KMS-11 (cell line): ENCODE results near the gene TRIM52.

ENCODE experiments used
- H2AFZ ChIP-seq: fragments of 200-600 bp; sonication (generic); 2 replicates; pipeline ENCODE4 v1.6.1; 2016; ENCODE audit warnings: antibody characterized with exemption, mixed run types, low read depth
- H3K27ac ChIP-seq: fragments of 200-600 bp; sonication (generic); 2 replicates; pipeline ENCODE4 v1.6.1; 2016; ENCODE audit warnings: mild to moderate bottlenecking, mixed run types
- H3K27me3 ChIP-seq: fragments of 200-600 bp; sonication (generic); 2 replicates; pipeline ENCODE4 v1.6.1; 2017; ENCODE audit warnings: mild to moderate bottlenecking, low read depth, mixed run types, moderate library complexity; ENCODE audit not compliant: insufficient read depth
- H3K36me3 ChIP-seq: fragments of 200-600 bp; sonication (generic); 2 replicates; pipeline ENCODE4 v1.6.1; 2017; ENCODE audit warnings: mild to moderate bottlenecking, mixed run types; ENCODE audit not compliant: insufficient read depth
- H3K4me1 ChIP-seq: fragments of 200-600 bp; sonication (generic); 2 replicates; pipeline ENCODE4 v1.6.1; 2016; ENCODE audit warnings: mild to moderate bottlenecking, low read depth, mixed run types; ENCODE audit not compliant: poor library complexity, severe bottlenecking
- H3K4me2 ChIP-seq: fragments of 200-600 bp; sonication (generic); 2 replicates; pipeline ENCODE4 v1.7.0; 2016; ENCODE audit warnings: mild to moderate bottlenecking, mixed run types
- H3K4me3 ChIP-seq: fragments of 200-600 bp; sonication (generic); IDR thresholded peaks from 2 replicates; pipeline ENCODE4 v1.6.1; 2017; ENCODE audit warnings: low read depth, low read length, mixed read lengths; ENCODE audit not compliant: insufficient read depth
- H3K79me2 ChIP-seq: fragments of 200-600 bp; sonication (generic); 2 replicates; pipeline ENCODE4 v1.6.1; 2016; ENCODE audit warnings: low read depth, mixed run types; ENCODE audit not compliant: insufficient read depth
- H3K9ac ChIP-seq: fragments of 200-600 bp; sonication (generic); 2 replicates; pipeline ENCODE4 v1.6.1; 2016; ENCODE audit warnings: mild to moderate bottlenecking, mixed run types
- H4K20me1 ChIP-seq: fragments of 200-600 bp; sonication (generic); 2 replicates; pipeline ENCODE4 v1.6.1; 2016; ENCODE audit warnings: mild to moderate bottlenecking, mixed run types; ENCODE audit not compliant: insufficient read depth
- TF ChIP-seq, protein P1 (sequence below): fragments of 200-600 bp; sonication (generic); conservative IDR thresholded peaks from 2 replicates; pipeline ENCODE4 v1.6.1; 2017; ENCODE audit warnings: low read depth, mild to moderate bottlenecking, antibody characterized with exemption, low read length, moderate library complexity, mixed read lengths

TRIM52 gene

DNA sequence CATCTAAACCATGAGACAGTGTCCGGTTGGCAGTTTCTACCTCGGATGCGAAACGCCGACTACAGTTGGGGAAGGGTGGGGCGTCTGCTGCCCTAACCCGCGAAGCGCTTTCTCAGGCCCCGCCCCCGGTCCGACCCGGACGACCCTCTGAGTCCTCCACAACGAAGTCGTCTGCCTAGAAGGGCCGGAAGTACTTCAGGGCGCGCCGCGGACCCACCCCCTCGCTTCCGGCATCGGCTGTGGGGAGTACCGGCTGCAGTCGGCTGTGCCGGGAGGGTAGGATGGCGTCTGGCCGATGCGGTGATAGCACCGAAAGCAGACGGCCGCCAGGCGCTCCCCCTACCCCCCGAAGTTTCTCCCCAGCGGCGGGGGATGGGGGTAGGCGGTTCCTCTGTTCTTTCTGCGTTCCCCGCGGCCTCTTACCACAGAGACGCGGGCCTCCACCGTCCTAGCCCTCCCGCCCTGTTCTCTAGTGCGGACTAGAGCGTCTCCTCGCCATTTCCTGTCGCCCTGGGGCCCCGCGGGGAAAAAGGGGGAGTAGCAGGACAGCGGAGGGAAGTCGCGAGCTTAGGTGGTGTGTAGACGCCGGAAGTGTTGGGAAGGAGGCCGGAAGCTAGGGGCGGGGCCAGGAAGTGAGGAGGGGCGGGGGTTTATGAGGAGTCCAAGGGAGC lies 37.8 kb downstream of the TRIM52 start, which contains the start of gene TRIM41:
Gene TRIM41 (plus strand): TSS at position 224 of the 671 bp plus-strand sequence. CDS start 719 bp downstream, outside the sequence.
- Histone ChIP-seq H3K79me2 (no peaks in the 10 kb centered on the region), H2AFZ (peak within 1 kb of the TSS; percentile 67), H3K27ac (peak within 1 kb of the TSS; percentile 92), H3K4me1 (peaks cover 8% of the 10 kb centered on the region), H3K4me3 (no peak within 1 kb of the TSS), H4K20me1 (no peaks in the 10 kb centered on the region), H3K27me3 (no peaks in the 10 kb centered on the region), H3K4me2 (peak within 1 kb of the TSS; percentile 82), H3K9ac (peak within 1 kb of the TSS; percentile 67; the same call in 1 of the 2 replicates), H3K36me3 (no peaks in the 10 kb centered on the region)
- TF ChIP-seq, protein P1, sequence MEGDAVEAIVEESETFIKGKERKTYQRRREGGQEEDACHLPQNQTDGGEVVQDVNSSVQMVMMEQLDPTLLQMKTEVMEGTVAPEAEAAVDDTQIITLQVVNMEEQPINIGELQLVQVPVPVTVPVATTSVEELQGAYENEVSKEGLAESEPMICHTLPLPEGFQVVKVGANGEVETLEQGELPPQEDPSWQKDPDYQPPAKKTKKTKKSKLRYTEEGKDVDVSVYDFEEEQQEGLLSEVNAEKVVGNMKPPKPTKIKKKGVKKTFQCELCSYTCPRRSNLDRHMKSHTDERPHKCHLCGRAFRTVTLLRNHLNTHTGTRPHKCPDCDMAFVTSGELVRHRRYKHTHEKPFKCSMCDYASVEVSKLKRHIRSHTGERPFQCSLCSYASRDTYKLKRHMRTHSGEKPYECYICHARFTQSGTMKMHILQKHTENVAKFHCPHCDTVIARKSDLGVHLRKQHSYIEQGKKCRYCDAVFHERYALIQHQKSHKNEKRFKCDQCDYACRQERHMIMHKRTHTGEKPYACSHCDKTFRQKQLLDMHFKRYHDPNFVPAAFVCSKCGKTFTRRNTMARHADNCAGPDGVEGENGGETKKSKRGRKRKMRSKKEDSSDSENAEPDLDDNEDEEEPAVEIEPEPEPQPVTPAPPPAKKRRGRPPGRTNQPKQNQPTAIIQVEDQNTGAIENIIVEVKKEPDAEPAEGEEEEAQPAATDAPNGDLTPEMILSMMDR = no peak

GRCh38 chr5:181222630-181223057 lies 38.3 kb downstream of the TRIM52 start:
- H3K4me3 ChIP-seq = no peak overlapping the region
- H3K27me3 ChIP-seq = no peaks in the 10 kb centered on the region
- H3K79me2 ChIP-seq = no peaks in the 10 kb centered on the region
- H3K4me1 ChIP-seq = peaks cover 8% of the 10 kb centered on the region
- H3K27ac ChIP-seq = peak overlapping the region; percentile 92
- TF ChIP-seq, protein P1 = no peak
- H3K36me3 ChIP-seq = no peaks in the 10 kb centered on the region
- H3K9ac ChIP-seq = peak overlapping the region; percentile 67; the same call in 1 of the 2 replicates
- H4K20me1 ChIP-seq = no peaks in the 10 kb centered on the region
- peak overlapping the region; percentile 82 for H3K4me2 ChIP-seq
- H2AFZ ChIP-seq = peak overlapping the region; percentile 67; the same call in 1 of the 2 replicates

GRCh38 chr5:181221792-181222629 lies 38.9 kb downstream of the TRIM52 start:
- H3K36me3 ChIP-seq = no peaks in the 10 kb centered on the region
- no peaks in the 10 kb centered on the region for H3K27me3 ChIP-seq
- peak overlapping the region; percentile 82 for H3K4me2 ChIP-seq
- H3K9ac ChIP-seq = peak overlapping the region; percentile 67; the same call in 1 of the 2 replicates
- H3K4me1 ChIP-seq = peaks cover 8% of the 10 kb centered on the region
- TF ChIP-seq, protein P1 = no peak
- H4K20me1 ChIP-seq = no peaks in the 10 kb centered on the region
- no peaks in the 10 kb centered on the region for H3K79me2 ChIP-seq
- peak overlapping the region; percentile 92 for H3K27ac ChIP-seq
- no peak overlapping the region for H3K4me3 ChIP-seq
- H2AFZ ChIP-seq = peak overlapping the region; percentile 67; the same call in 1 of the 2 replicates

DNA sequence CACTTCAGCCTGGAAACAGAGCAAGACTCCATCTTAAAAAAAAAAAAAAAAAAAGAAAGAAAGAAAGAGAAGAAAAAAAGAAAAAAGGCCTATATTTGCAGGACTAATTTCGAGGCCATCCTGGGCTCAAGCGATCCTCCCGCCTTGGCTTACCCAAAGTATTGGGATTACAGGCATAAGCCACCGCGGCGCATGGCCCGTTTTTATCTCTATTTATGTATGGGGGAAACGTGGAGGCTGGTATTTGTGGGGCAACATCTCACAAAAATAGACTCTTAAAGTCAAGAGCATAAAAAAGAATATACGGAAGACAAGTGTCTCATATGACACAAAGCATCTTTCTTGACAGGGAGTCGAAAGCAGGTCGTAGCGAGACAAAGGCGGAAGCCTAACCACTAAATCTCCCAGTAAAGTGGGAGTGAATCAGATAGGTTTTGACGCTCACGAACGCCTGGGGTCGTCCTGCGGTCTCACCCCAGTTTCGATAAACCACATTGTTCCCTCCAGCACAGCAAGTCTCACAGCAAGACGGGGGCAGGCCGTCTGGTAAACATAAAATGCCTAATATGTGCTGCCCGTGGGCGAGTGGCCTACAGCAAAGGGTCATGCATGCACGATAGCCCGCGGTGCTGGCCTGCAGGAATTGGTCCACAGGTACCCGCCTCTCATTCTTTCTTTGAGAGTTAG lies 39.7 kb downstream of the TRIM52 start:
- Histone ChIP-seq H3K27me3 (no peaks in the 10 kb centered on the region), H3K4me1 (peaks cover 8% of the 10 kb centered on the region), H3K9ac (no peak overlapping the region; the same call in 1 of the 2 replicates), H4K20me1 (no peaks in the 10 kb centered on the region), H3K4me3 (no peak overlapping the region), H2AFZ (peak overlapping the region; percentile 26; the same call in 1 of the 2 replicates), H3K79me2 (no peaks in the 10 kb centered on the region), H3K27ac (peak overlapping the region; percentile 92; the same call in 1 of the 2 replicates), H3K36me3 (no peaks in the 10 kb centered on the region), H3K4me2 (peak overlapping the region; percentile 73)
- TF ChIP-seq, protein P1 = no peak
